ELR (cell line): ENCODE results near the gene SRC.

Source experiments
- DNase-seq: peaks from one replicate; pipeline ENCODE4 v3.0.0-alpha.2; 2015; ENCODE audit warnings: low read depth

The SRC gene

DNA sequence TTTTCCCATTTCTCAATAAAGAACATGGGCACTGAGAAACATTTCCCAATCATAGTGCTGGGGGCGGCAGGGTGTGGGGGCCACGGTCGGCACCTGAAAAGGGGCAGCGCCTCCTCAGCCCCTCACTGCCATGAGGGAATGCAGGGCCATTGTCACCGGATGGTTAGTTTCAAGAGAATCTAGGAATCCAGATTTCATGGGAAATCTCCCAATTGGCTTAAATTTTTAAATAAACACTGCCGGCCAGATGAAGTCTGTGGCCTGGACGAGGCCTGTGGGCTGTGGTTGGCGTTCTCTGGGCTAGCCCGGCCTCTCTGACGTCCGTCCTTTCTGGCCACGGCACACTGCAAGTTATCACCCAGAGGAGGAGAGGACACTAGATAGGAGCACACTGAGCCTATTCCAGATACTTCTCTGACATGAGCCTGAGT, 30.9 kb upstream of the SRC start:
- no peak for DNase-seq

DNA sequence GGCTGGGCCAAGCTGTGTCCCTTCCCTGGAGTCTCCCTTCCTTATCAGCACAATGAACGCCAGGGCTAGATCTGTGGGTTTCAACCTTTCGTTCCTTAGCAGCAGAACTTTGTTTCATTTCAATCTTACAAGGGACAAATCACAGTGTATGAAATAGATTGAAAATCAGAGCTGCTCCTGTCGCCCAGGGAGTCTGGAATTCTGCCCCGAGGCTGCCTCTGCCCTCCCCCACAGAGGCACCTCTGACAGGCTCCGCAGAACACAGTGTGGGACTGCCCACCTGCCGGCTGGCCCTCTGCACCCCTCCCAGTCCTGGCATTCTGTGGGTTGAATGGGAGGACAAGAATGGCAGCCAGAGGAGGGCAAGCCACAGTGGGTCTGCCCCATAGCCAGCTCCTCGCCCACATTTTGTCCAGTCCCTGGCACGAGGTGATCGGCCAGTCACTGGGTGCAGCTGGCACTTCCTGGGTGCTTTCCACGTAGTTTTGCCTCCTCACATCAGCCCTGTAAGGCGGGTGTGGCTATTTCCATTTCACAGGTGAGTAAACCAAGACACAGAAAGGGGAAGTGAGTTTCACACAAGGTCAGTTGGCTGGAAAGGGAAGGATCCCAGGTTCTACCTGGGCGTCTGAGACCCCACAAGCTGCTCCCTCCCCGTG, 30.4 kb upstream of the SRC start:
- DNase-seq = no peak

DNA sequence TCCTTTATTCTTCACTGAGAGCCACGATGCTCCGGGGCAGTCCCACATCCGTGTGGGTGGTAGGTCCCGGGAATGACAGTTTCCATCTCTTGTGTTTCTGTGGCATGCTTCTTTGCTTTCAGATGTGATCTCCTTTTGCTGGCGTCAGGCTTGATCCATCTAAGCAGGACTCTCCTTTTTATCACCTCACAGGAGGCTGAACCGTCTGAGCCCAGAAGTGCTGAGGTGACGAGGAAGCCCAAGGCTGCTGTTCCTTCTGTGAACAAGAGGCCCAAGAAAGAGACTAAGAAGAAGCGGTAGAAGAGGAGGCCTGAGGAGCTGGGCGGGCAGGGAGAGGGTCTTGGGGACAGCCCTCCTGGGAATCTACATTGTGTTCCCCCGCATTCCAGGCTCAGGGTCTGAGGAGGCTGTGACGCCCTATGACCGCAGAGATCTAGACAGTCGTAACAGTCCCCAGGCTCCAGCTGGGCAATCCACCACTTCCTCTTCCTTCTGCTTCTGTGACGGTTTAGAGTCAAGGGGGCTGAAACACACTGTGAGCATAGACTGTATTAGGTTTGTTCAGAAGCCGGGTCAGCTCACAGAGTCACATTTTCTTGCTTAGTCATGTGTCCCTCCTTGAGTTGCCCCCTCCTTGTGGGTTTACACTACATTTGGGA, 29.7 kb upstream of the SRC start:
- no peak for DNase-seq

DNA sequence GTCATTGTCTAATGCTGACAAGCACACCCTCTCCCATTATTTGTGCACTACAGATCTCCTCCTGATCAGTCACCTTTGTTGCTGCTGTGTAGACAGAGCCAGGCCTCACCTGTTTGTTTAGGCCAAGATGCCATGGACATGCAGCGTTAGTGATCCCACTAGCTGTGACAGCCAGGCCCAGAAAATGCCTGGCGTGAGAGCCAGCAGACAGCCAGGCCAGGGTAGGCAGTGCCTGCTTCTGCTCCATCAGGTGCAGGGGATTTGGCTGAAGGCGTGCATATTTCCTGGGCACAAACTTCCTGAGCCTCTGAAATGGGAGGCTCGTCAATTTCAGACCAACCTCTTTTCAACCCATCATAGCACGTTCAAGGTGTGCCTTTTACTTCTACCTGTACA, 29.2 kb upstream of the SRC start:
- no peak for DNase-seq

DNA sequence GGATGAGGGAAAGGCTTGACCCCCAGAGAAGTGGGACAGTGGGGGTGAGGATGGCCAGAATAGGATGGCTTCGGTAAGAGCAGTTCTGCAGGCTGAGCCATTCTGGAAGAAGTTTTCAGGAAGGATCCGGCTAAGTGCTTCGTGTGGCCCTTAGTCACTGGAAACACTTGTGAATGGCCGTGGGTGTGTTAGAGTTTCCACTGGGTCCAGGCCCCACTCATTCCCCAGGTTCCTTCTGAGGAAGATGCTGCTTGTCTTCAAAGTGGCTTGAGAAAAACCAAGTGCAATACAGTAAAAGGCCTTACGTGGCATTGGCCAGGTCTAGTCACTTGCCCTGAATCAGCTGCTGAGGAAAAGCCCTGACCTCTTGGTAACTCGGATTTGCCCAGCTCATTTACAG, 28.6 kb upstream of the SRC start:
- DNase-seq = no peak

DNA sequence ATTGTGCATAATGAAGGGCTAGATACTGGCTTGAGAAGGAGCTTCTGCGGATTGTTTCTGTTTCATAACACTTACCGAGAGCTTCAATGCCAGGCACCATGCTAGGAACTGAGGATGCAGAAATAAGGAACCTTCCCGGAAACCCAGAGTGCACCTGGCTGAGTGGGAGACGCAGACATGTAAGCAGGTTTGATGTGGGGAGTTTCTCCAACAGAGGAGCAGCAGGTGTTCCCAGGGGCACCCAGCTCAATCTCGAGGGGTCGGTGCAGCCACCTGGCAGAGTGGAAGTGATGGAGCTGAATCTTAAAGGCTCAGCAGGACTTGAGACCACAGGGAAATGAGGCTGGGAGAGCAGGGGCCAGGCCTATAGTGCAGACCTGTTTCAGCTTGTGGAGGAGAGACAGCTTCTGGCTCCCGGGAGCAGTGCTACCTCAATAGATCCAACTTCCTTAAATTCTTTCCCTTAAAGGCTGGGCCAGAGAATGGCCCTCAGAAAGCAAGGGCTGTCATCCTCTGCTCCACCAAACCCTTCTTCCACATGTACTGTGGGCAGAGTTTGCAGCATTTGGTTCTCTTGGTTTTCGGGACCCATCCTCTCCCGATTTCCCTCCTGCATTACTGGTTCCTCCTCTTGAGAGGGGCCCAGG, 27.8 kb upstream of the SRC start:
- no peak for DNase-seq

DNA sequence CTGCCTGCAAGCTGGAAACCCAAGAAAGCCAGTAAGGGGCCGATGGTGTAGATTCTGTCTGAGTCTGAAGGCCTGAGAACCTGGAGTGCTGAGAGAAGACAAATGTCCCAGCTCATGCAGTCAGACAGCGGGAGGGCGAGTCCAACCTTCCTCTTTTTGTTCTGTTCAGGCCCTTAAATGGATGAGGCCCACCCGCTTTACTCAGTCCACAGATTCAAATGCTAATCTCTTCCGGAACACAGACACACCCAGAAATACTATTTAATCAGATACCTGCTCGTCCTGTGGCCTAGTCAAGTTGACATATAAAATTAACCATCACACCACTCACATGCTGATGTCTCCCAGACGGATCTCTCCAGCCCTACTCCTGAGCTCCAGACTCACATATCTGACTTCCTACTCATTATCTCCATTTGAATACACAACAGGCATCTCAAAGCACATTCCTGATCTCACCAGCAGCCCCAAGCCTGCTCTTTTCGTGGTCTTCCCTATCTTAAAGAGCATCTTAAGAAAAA, 26.7 kb upstream of the SRC start:
- no peak for DNase-seq

DNA sequence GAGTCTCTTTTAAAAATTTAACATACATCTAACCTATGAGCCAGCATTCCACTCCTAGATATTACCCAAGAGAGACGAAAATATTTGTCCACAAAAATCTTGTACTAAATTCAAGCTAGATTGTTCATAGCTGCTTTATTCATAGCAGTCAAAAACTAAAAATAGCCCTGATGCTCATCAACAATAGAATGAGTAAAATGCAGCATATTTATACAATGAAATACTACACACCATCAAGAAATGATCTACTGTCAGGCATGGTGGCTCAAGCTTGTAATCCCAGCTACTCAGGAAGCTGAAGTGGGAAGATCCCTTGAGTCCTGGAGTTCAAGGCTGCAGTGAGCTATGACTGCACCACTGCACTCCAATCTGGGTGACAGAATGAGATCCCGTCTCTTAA, 22.0 kb upstream of the SRC start:
- DNase-seq = peak; percentile 58

DNA sequence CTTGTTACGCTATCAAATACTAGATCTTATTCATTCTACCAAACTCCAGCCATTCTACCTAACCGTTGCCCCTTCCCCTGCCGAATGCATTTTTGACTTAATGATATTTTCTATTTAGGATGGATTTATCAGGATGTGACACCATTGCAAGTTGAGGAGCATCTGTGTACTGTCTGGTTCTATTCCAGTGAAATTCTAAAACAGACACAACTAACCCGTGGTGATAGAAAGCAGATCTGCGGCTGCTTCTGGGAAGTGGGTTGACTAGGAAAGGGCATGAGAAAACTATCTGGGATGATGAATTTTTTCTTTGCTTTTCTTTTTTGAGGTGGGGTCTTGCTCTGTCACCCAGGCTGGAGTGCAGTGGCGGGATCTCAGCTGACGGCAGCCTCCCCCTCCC, 20.7 kb upstream of the SRC start:
- no peak for DNase-seq

DNA sequence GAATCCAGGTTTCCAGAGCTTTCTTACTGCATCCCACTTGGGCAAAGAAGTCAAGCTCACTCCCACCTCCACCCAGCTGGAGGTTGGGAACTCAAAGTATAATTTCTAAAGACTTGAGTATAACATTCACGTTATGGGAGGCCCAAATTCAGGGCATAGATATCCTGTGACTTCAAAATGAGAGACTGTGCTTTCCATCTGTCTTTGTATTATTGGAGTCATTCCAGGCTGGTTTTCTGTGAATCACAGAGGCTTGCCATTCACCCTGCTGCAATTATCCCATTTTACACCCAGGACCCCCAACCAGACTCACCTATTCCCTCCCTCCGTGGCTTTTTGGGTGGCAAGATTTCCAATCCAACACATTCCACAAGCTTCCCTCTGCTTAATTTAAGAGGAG, 19.3 kb upstream of the SRC start:
- DNase-seq = no peak

DNA sequence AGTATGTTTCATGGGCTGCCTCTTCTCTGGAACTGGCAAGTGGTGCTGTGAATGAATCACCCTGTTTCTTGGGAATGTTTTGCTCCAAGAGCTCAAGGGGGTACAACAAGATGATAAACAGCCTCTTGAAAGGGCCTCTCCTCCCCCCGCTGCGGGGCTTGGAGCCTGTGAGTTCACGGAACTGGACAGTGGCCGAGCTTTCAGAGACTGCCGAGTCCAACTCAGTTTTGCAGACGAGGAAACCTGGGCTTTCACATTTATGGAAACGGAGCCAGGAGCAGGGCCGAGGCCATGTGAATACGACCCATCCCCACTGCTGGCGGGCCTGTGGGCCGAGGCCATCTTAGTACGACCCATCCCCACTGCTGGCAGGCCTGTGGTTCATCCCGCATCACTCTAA, 18.2 kb upstream of the SRC start:
- no peak for DNase-seq

DNA sequence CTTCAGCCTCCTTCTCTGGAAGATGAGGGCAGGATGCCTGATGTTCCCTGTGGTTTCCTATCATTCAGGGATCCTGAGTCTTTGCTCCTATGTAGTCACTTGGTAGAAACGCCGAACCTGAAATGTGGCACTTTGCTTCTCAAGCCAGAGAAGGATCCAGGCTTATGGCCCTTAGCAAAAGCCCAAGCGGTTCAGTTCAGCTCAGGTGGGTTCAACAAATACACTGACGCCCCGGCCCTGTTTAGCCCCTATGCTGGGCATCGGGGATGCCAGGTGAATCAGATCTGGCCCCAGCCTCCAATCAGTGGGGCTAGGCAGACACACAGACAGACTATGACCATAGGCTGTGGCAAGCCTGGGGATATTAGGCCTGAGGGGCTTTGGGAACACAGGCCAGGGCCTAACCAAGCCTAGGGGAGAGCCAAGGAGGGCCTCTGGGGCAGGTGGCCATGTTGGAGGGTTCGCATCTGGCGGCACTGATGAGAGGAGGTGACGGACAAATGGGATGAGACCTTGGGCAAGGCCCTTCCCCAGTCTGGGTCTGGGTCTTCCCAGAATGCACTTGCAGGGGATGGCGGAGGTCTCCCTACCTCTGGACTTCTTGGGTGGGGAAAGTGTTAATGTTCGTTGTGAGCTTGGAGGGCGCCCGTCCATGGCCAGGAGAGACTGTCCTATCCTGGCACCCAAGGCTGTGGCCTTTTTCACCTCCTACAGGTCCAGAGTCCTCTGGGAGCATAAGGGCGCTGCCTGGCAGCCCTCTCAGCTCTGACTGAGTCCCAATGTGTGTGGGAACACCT, 17.6 kb upstream of the SRC start:
- DNase-seq = no peak

DNA sequence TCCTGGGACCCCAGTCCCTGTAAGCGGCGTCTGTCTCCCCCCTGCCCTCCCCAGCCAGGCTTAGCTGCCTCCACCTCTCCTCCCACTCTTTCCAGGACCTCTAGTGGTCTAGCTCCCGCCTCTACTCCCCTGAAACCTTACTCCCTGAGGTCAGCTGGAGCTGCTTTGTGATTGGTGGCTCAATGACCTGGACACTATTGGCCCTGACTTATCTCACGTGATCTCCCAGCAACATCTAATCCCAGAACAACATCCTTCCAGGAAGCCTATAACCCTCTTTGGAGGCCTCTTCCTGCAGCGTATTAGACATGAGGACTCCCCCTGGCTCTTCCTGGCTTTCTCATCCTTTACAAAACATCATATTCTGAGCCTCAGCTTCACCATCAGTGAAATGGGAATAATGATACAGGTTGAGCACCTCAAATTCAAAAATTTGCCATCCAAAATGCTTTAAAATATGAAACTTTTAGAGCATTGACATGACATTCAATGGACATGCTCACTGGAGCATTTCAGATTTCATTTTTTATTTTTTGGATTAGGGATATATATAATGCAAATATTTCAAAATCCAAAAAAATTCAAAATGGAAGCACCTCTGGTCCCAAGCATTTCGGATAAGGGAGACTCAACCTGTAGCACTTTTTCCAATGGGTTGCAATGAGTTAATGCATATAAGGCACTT, 16.3 kb upstream of the SRC start:
- DNase-seq = no peak

DNA sequence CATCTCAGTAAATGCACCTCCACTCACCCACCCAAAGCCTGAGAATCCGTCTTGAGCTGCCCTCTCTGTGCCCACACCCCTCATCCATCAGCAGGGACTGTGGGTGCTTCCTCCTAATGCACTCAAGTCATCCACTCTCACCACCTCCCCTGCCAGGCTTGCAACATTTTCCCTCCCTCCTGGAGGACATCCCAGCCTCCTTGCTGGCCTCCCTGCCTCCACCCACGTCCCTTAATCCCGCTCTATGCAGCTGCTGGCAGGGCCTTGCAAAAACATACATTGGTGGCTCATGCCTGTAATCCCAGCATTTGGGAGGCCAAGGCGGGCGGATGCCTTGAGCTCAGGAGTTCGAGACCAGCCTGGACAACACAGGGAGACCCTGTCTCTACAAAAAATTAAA, 15.6 kb upstream of the SRC start:
- DNase-seq = no peak

DNA sequence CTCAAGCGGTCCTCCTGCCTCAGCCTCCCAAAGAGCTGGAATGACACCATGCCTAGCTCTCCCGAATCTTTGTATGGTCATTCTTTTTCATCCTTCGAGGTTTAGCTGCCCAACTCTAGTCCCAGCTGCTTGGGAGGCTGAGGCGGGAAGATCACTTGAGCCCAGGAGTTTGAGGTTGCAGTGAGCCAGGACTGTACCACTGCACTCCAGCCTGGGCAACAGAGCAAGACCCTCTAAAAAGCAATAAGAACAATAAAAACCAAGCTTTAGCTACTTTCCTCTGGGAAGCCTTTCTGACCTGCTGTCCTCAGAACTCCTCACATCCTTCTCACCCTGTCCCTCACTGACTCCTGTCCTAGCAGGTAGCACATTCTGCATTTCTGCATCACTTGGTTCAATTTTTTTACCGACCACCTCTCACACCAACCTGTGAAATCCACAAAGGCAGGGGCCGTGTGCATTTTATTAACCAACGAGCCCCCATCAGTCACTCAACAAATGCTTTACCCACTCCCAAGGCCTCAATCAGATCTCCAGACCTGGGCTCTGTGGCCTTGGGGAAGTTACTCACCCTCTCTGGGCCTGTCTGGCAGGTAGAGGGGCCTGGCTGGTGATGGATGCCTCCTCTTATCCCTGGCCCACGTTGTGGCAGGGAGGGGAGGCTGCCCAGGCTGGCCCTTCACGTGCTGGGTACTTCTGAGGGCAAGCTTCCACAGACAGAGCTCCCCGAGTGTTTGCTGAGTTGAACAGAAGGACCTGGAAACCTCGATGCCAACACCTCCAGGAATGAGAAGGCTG, 14.7 kb upstream of the SRC start:
- DNase-seq = no peak

DNA sequence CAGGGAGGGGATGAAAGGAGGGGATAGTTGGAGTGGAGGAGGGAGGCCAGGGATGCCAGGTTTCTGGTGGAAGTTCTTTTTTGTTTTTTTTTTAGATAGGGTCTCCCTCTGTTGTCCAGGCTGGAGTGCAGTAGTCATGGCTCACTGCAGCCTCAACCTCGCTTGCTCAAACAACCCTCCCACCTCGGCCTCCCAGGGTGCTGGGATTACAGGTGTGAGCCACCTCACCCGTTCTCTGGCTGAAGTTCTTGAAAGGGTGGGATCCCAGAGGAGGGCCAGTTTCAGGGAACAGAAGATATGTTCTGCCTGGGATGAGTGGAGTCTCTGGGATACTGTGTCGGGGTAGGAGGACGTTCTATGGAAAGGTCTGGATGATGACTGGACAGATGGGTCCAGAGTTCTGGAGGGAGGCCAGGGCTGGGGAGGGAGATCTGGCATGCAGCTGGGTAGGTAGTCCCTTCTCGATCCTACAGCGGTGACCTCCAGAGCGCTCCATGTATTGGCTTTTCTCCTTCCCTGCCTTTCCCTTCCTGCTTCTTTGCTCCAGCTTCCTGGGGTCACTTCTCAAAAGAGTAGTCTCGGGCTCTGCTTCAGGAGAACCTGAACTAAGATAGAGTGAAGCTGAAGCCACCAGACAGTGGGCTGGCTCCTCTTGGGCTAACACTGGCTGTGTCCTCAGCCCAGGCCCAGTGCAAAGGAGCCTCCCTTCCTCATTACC, 12.7 kb upstream of the SRC start:
- DNase-seq = no peak

DNA sequence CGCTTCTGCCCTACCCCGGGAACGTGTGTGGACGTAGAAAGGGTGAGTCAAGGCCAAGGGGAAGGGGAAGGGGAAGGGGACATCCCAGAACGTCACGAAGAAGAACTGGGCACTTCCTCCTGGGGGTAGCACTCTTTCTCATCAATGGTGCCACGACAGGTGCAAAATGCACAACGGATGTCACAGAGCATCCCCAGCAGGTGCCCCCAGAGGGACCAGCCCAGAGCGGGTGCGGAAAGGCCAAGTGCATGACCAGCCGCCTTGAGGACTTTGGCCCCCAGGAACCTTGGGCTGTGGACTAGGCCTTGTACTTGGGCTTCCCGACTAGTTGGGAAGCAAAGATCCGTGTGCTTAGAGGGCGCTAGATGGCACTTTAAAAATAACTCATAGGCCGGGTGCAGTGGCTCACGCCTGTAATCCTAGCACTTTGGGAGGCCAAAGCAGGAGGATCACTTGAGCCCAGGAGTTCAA, 12.1 kb upstream of the SRC start:
- DNase-seq = no peak

DNA sequence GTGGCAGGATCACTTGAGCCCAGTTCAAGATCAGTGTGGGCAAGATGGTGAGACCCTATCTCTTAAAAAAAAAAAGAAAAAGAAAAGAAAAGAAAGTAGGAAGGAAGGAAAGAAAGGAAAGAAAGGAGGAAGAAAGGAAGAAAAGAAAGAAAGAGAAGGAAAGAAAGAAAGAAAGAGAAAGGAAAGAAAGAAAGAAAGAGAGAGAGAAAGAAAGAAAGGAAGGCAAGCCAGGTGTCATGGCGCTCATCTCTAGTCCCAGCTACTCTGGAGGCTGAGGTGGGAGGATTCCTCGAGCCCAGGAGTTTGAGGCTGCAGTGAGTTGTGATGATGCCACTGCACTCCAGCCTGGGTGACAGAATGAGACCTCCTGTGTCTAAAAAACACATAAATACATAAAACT, 11.5 kb upstream of the SRC start:
- no peak for DNase-seq

DNA sequence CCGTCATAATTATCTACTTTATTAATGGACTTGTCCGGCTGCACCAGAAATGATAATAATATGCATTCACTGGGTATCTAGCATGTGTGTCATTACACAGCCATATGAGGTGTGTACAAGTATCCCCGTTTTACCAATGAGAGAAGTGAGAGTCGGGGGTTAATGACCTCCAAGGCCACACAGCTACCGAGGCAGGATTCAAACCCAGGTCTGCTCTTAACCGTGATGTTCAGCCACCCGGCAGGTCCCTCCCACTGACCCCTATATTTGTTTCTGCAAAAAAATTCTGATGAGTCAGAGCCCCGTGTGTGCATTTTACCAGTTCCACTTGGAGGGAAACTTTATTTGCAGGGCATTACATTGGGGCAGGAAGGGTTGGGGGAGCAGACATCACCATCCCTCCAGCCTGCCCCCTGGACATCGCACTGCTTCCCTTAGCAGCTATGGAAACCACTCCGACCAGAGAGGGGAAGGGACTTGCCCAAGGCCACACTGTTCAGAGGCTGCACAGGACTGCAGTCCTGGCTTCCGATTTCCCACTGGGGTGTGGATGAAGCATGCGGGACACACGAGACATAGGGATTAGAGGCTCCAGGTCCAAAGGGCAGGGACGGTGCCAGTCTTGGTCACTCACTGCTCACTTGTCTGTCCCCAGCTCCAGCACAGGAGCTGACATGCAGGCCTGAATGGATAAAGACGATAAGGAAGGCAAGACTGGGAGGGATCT, 10.1 kb upstream of the SRC start:
- peak; percentile 41 for DNase-seq
